ENCODE data around the gene RPEL1. TPM values are rescaled to one million over a fixed set of nuclear protein-coding genes. Genes with fewer than 3 reads are reported as not detected.
"Not testable (repeated sequence)": the region's sequence is repeated elsewhere in the genome, so short reads cannot be mapped to it uniquely, and the experiment has no call there.

Gene RPEL1
- polyA plus RNA-seq (2013, experiment 1 of 2) = 0.01 TPM
- polyA plus RNA-seq (2013, experiment 2 of 2) = 0.01 TPM

DNA sequence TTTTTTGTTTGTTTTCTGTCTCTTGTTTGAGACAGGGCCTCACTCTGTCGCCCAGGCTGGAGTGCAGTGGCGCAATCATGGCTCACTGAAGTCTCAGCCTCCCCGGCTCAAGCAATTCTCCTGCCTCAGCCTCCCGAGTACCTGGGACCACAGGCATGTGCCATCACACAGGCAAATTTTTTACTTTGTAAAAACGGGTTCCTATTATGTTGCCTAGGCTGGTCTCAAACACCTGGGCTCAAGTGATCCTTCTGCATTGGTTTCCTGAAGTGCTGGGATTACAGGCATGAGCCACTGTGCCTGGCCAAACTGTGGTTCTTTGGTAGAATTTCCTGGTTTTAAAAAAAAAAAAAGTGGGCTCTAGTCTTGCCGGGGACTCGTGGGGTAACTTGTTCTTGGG, at the start of gene RPEL1:
TSS of gene RPEL1 (plus strand) at position 301 of the 400 bp plus-strand sequence. CDS start 110 bp downstream, outside the sequence.
- not testable (repeated sequence) for H4K8ac ChIP-seq (ENCODE audit: low read depth, low read length); H3K4ac ChIP-seq (ENCODE audit: low read depth, low read length); H3K56ac ChIP-seq (ENCODE audit: low read length); H3K36me3 ChIP-seq (ENCODE audit: control insufficient read depth, insufficient read depth, low read length); H2BK5ac ChIP-seq (ENCODE audit: low read length); DNase-seq; H3K9ac ChIP-seq (ENCODE audit: low read length); H2BK120ac ChIP-seq (ENCODE audit: low read depth, low read length); H3K79me1 ChIP-seq (ENCODE audit: low read length); H4K5ac ChIP-seq (ENCODE audit: low read length); H3K27ac ChIP-seq (ENCODE audit: low read depth, low read length); H3K18ac ChIP-seq (ENCODE audit: low read length); H3K79me2 ChIP-seq (ENCODE audit: control insufficient read depth, insufficient read depth, low read length); H3K4me2 ChIP-seq (ENCODE audit: low read length); H2AK5ac ChIP-seq (ENCODE audit: low read length); H3K4me3 ChIP-seq (ENCODE audit: low read length); H3K27me3 ChIP-seq (ENCODE audit: insufficient read depth, low read length, poor library complexity); H3K4me1 ChIP-seq (ENCODE audit: control insufficient read depth, low read depth, low read length); H2BK15ac ChIP-seq (replicated peaks; ENCODE audit: low read depth); H3K23ac ChIP-seq (ENCODE audit: low read length)
- WGBS (ENCODE audit: extremely low coverage, insufficient coverage, low lambda C conversion rate) = no CpG with 5 or more reads among the region's 7 CpGs

DNA sequence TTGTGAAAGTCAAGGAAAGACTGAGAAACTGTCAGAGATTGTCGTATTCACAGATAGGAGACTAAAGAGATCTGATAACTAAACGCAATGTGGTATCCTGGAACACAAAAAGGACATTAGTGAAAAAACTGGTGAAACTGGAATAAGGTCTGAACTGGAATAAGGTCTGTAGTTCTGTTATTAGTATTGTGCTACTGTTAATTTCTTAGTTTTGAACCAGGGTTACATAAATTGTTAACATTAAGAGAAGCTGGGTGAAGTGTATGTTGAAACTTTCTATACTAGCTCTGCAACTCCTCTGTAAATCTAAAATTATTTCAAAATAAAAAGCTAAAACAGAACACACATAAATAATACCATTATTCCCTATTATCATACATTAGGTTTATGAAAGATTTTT, 49.2 kb upstream of the RPEL1 start:
- no peak overlapping the region for H3K56ac ChIP-seq (ENCODE audit: low read length)
- no peak overlapping the region for H4K5ac ChIP-seq (ENCODE audit: low read length)
- no peak overlapping the region for H3K27ac ChIP-seq (ENCODE audit: low read depth, low read length)
- DNase-seq = no peak
- no peak overlapping the region for H3K18ac ChIP-seq (ENCODE audit: low read length)
- H3K9ac ChIP-seq (ENCODE audit: low read length) = no peak overlapping the region
- H2BK120ac ChIP-seq (ENCODE audit: low read depth, low read length) = no peak overlapping the region
- H3K4me3 ChIP-seq (ENCODE audit: low read length) = no peak overlapping the region
- no peaks in the 10 kb centered on the region for H3K27me3 ChIP-seq (ENCODE audit: insufficient read depth, low read length, poor library complexity)
- no CpG with 5 or more reads among the region's 2 CpGs for WGBS (ENCODE audit: extremely low coverage, insufficient coverage, low lambda C conversion rate)
- H3K4me1 ChIP-seq (ENCODE audit: control insufficient read depth, low read depth, low read length) = peaks cover 10% of the 10 kb centered on the region
- no peak overlapping the region for H2AK5ac ChIP-seq (ENCODE audit: low read length)
- H2BK5ac ChIP-seq (ENCODE audit: low read length) = no peak overlapping the region
- no peak overlapping the region for H3K23ac ChIP-seq (ENCODE audit: low read length)
- no peak overlapping the region for H3K4ac ChIP-seq (ENCODE audit: low read depth, low read length)
- H3K36me3 ChIP-seq (ENCODE audit: control insufficient read depth, insufficient read depth, low read length) = no peaks in the 10 kb centered on the region
- no peak overlapping the region for H2BK15ac ChIP-seq (replicated peaks; ENCODE audit: low read depth)
- H3K79me2 ChIP-seq (ENCODE audit: control insufficient read depth, insufficient read depth, low read length) = peaks cover 10% of the 10 kb centered on the region
- H3K79me1 ChIP-seq (ENCODE audit: low read length) = no peaks in the 10 kb centered on the region
- H4K8ac ChIP-seq (ENCODE audit: low read depth, low read length) = no peak overlapping the region
- H3K4me2 ChIP-seq (ENCODE audit: low read length) = no peak overlapping the region

DNA sequence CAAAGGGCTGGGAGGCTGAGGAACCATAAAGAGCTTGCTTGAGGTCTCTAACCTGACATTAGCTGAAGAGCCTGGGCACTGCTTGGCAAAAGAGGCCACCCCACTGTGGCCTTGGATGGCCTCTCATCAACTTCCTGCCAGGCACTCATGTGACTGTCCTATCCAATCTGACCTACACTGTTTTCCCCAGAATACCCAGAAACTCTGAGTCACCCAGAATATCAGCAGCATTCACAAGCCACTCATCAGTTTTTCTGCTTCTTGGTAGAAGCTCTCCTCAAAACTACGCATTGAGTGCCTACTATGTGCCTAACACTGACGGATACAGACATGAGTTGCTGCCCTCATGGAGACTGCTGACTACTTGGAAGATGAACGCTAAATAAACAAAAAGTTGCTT, 48.5 kb upstream of the RPEL1 start:
- no CpG with 5 or more reads among the region's 3 CpGs for WGBS (ENCODE audit: extremely low coverage, insufficient coverage, low lambda C conversion rate)
- Histone ChIP-seq H3K4me2 (ENCODE audit: low read length) (no peak overlapping the region), H3K56ac (ENCODE audit: low read length) (no peak overlapping the region), H3K27me3 (ENCODE audit: insufficient read depth, low read length, poor library complexity) (no peaks in the 10 kb centered on the region), H2BK5ac (ENCODE audit: low read length) (no peak overlapping the region), H3K36me3 (ENCODE audit: control insufficient read depth, insufficient read depth, low read length) (no peaks in the 10 kb centered on the region), H3K18ac (ENCODE audit: low read length) (no peak overlapping the region), H3K4me1 (ENCODE audit: control insufficient read depth, low read depth, low read length) (peaks cover 10% of the 10 kb centered on the region), H3K4ac (ENCODE audit: low read depth, low read length) (peak overlapping the region; percentile 88), H2BK120ac (ENCODE audit: low read depth, low read length) (no peak overlapping the region), H2AK5ac (ENCODE audit: low read length) (no peak overlapping the region), H3K23ac (ENCODE audit: low read length) (no peak overlapping the region), H3K4me3 (ENCODE audit: low read length) (no peak overlapping the region), H2BK15ac (replicated peaks; ENCODE audit: low read depth) (no peak overlapping the region), H3K79me1 (ENCODE audit: low read length) (no peaks in the 10 kb centered on the region), H4K8ac (ENCODE audit: low read depth, low read length) (no peak overlapping the region), H3K79me2 (ENCODE audit: control insufficient read depth, insufficient read depth, low read length) (peaks cover 4% of the 10 kb centered on the region), H4K5ac (ENCODE audit: low read length) (no peak overlapping the region), H3K9ac (ENCODE audit: low read length) (no peak overlapping the region), H3K27ac (ENCODE audit: low read depth, low read length) (no peak overlapping the region)
- peak; percentile 59 for DNase-seq

DNA sequence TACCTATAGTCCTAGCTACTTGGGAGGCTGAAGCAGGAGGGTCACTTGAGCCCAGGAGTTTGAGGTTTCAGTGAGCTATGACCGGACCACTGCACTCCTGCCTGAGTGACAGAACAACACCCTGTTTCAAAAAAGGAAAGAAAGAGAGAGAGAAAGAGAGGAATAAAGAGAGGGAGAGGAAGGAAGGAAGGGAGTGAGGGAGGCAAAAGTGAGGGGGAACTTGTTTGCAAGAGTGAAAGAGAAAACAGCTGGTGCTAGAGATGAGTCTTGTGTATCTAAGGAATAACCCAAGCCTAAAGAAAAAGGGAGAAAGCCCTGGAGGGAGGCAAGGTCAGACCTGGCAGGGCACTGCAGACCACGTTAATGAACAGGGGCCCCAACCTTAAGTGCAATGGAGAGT, 47.8 kb upstream of the RPEL1 start:
- Histone ChIP-seq H3K27me3 (ENCODE audit: insufficient read depth, low read length, poor library complexity) (no peaks in the 10 kb centered on the region), H3K36me3 (ENCODE audit: control insufficient read depth, insufficient read depth, low read length) (no peaks in the 10 kb centered on the region), H3K56ac (ENCODE audit: low read length) (no peak overlapping the region), H3K4me1 (ENCODE audit: control insufficient read depth, low read depth, low read length) (peaks cover 10% of the 10 kb centered on the region), H3K27ac (ENCODE audit: low read depth, low read length) (no peak overlapping the region), H4K5ac (ENCODE audit: low read length) (no peak overlapping the region), H3K4me2 (ENCODE audit: low read length) (no peak overlapping the region), H3K4me3 (ENCODE audit: low read length) (no peak overlapping the region), H3K4ac (ENCODE audit: low read depth, low read length) (no peak overlapping the region), H2AK5ac (ENCODE audit: low read length) (no peak overlapping the region), H3K18ac (ENCODE audit: low read length) (no peak overlapping the region), H3K79me1 (ENCODE audit: low read length) (no peaks in the 10 kb centered on the region), H4K8ac (ENCODE audit: low read depth, low read length) (peak overlapping the region; percentile 40), H2BK5ac (ENCODE audit: low read length) (no peak overlapping the region), H3K79me2 (ENCODE audit: control insufficient read depth, insufficient read depth, low read length) (no peaks in the 10 kb centered on the region), H3K23ac (ENCODE audit: low read length) (no peak overlapping the region), H2BK15ac (replicated peaks; ENCODE audit: low read depth) (no peak overlapping the region), H3K9ac (ENCODE audit: low read length) (no peak overlapping the region), H2BK120ac (ENCODE audit: low read depth, low read length) (no peak overlapping the region)
- WGBS (ENCODE audit: extremely low coverage, insufficient coverage, low lambda C conversion rate) = no CpG with 5 or more reads among the region's 2 CpGs
- no peak for DNase-seq

DNA sequence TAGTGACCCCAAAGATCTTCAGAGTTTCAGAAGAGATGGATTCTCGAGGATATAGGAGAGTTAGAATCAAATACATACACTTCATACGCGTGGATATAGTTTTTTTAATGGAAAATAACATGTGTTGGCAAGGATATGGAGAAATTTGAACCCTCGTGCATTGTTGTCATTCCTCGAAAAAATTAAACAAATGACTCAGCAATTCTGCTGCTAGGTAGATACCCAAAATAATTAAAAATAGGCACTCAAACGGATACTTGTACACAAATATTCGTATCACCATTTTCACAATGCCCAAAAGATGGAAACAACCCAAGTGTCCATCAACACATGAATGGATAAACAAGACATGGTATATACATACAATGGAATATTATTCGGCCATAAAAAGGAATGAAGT, 47.0 kb upstream of the RPEL1 start:
- no CpG with 5 or more reads among the region's 8 CpGs for WGBS (ENCODE audit: extremely low coverage, insufficient coverage, low lambda C conversion rate)
- H2BK15ac ChIP-seq (replicated peaks; ENCODE audit: low read depth) = no peak overlapping the region
- H3K56ac ChIP-seq (ENCODE audit: low read length) = no peak overlapping the region
- H3K79me2 ChIP-seq (ENCODE audit: control insufficient read depth, insufficient read depth, low read length) = no peaks in the 10 kb centered on the region
- no peak overlapping the region for H2BK120ac ChIP-seq (ENCODE audit: low read depth, low read length)
- H3K27ac ChIP-seq (ENCODE audit: low read depth, low read length) = no peak overlapping the region
- H3K36me3 ChIP-seq (ENCODE audit: control insufficient read depth, insufficient read depth, low read length) = no peaks in the 10 kb centered on the region
- H3K18ac ChIP-seq (ENCODE audit: low read length) = no peak overlapping the region
- H4K5ac ChIP-seq (ENCODE audit: low read length) = no peak overlapping the region
- peaks cover 6% of the 10 kb centered on the region for H3K4me1 ChIP-seq (ENCODE audit: control insufficient read depth, low read depth, low read length)
- no peak overlapping the region for H2AK5ac ChIP-seq (ENCODE audit: low read length)
- no peak overlapping the region for H3K4ac ChIP-seq (ENCODE audit: low read depth, low read length)
- H3K27me3 ChIP-seq (ENCODE audit: insufficient read depth, low read length, poor library complexity) = no peaks in the 10 kb centered on the region
- no peak overlapping the region for H2BK5ac ChIP-seq (ENCODE audit: low read length)
- H4K8ac ChIP-seq (ENCODE audit: low read depth, low read length) = no peak overlapping the region
- no peak for DNase-seq
- no peak overlapping the region for H3K4me2 ChIP-seq (ENCODE audit: low read length)
- H3K79me1 ChIP-seq (ENCODE audit: low read length) = no peaks in the 10 kb centered on the region
- H3K23ac ChIP-seq (ENCODE audit: low read length) = no peak overlapping the region
- no peak overlapping the region for H3K4me3 ChIP-seq (ENCODE audit: low read length)
- no peak overlapping the region for H3K9ac ChIP-seq (ENCODE audit: low read length)

DNA sequence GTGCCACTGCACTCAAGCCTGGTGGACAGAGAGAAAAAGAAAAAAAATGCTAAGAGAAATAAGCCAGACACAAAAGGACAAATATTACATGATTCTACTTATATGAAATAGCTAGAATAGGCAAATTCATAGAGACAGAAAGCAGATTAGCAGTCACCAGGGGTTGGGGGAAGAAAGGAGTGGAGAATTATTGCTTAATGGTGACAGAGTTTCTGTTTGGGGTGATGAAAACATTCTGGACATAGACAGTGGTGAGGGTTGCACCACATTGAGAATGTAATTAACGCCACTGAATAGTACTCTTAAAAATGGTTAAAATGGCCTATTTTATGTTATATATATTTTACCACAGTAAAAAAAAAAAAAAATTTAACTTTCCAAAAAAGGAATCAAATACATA, 46.2 kb upstream of the RPEL1 start:
- Histone ChIP-seq H3K4me2 (ENCODE audit: low read length) (no peak overlapping the region), H3K4me1 (ENCODE audit: control insufficient read depth, low read depth, low read length) (peaks cover 3% of the 10 kb centered on the region), H3K36me3 (ENCODE audit: control insufficient read depth, insufficient read depth, low read length) (no peaks in the 10 kb centered on the region), H3K27ac (ENCODE audit: low read depth, low read length) (no peak overlapping the region), H2BK15ac (replicated peaks; ENCODE audit: low read depth) (no peak overlapping the region), H3K4ac (ENCODE audit: low read depth, low read length) (no peak overlapping the region), H4K8ac (ENCODE audit: low read depth, low read length) (no peak overlapping the region), H3K23ac (ENCODE audit: low read length) (no peak overlapping the region), H4K5ac (ENCODE audit: low read length) (no peak overlapping the region), H3K18ac (ENCODE audit: low read length) (no peak overlapping the region), H3K79me2 (ENCODE audit: control insufficient read depth, insufficient read depth, low read length) (no peaks in the 10 kb centered on the region), H2AK5ac (ENCODE audit: low read length) (no peak overlapping the region), H3K9ac (ENCODE audit: low read length) (no peak overlapping the region), H3K27me3 (ENCODE audit: insufficient read depth, low read length, poor library complexity) (no peaks in the 10 kb centered on the region), H2BK5ac (ENCODE audit: low read length) (no peak overlapping the region), H3K56ac (ENCODE audit: low read length) (no peak overlapping the region), H3K4me3 (ENCODE audit: low read length) (no peak overlapping the region), H2BK120ac (ENCODE audit: low read depth, low read length) (no peak overlapping the region), H3K79me1 (ENCODE audit: low read length) (no peaks in the 10 kb centered on the region)
- WGBS (ENCODE audit: extremely low coverage, insufficient coverage, low lambda C conversion rate) = no CpG with 5 or more reads among the region's 1 CpG
- DNase-seq = no peak
